GM23338 (cell line): ENCODE data around the gene MUL1. TPM values are rescaled to one million over a fixed set of nuclear protein-coding genes. Genes with fewer than 3 reads are reported as not detected.
A peak's percentile ranks its signal among the peaks of the same experiment; 100 is the strongest.

Experiments used
- ATAC-seq: fragments of 200-7000 bp; cut with Tn5 transposase; 3 replicates; pipeline ENCODE4 v1.9.1; 2020
- DNase-seq: peaks from one replicate; pipeline ENCODE4 v3.0.0-alpha.2; 2015; ENCODE audit warnings: low spot score
- H2AFZ ChIP-seq: fragments of 200-600 bp; sonication (generic); 2 replicates; pipeline ENCODE4 v1.8.0; 2016; ENCODE audit warnings: antibody characterized with exemption, mild to moderate bottlenecking, moderate library complexity
- H3F3A ChIP-seq: fragments of 200-600 bp; sonication (generic); replicated peaks from 2 replicates; pipeline ENCODE4 v1.8.0; 2017; ENCODE audit warnings: antibody characterized with exemption, mixed run types, low read depth
- H3K27ac ChIP-seq: fragments of 200-600 bp; sonication (generic); 2 replicates; pipeline ENCODE4 v1.6.1; 2016; ENCODE audit warnings: low read depth
- H3K27me3 ChIP-seq: fragments of 200-600 bp; sonication (generic); 2 replicates; pipeline ENCODE4 v1.8.0; 2016; ENCODE audit warnings: mild to moderate bottlenecking, mixed run types, moderate library complexity; ENCODE audit not compliant: insufficient read depth
- H3K36me3 ChIP-seq: fragments of 200-600 bp; sonication (generic); 2 replicates; pipeline ENCODE4 v1.8.0; 2016; ENCODE audit warnings: mild to moderate bottlenecking; ENCODE audit not compliant: insufficient read depth
- H3K4me1 ChIP-seq: fragments of 200-600 bp; sonication (generic); 2 replicates; pipeline ENCODE4 v1.8.0; 2016; ENCODE audit warnings: mild to moderate bottlenecking, moderate library complexity; ENCODE audit not compliant: insufficient read depth
- H3K4me2 ChIP-seq: fragments of 200-600 bp; sonication (generic); 2 replicates; pipeline ENCODE4 v1.7.1; 2017; ENCODE audit warnings: mixed run types
- H3K4me3 ChIP-seq: fragments of 200-600 bp; sonication (generic); 2 replicates; pipeline ENCODE4 v1.6.1; 2016; ENCODE audit warnings: mixed run types
- H3K79me2 ChIP-seq: fragments of 200-600 bp; sonication (generic); replicated peaks from 2 replicates; pipeline ENCODE4 v1.8.0; 2017; ENCODE audit warnings: mild to moderate bottlenecking; ENCODE audit not compliant: insufficient read depth
- H3K9me2 ChIP-seq: fragments of 200-600 bp; sonication (generic); 2 replicates; pipeline ENCODE4 v1.8.0; 2017; ENCODE audit not compliant: insufficient read depth
- H4K20me1 ChIP-seq: fragments of 200-600 bp; sonication (generic); replicated peaks from 2 replicates; pipeline ENCODE4 v1.8.0; 2017; ENCODE audit warnings: mild to moderate bottlenecking; ENCODE audit not compliant: insufficient read depth
- H3K27ac Mint-ChIP-seq: 2 replicates; pipeline ENCODE4 v1.8.0; 2020; ENCODE audit warnings: inconsistent platforms, mild to moderate bottlenecking, moderate library complexity, mixed read lengths
- H3K27me3 Mint-ChIP-seq: 3 replicates; pipeline ENCODE4 v1.8.0; 2022; ENCODE audit warnings: low read depth, mild to moderate bottlenecking, moderate library complexity, mixed read lengths, inconsistent platforms; ENCODE audit not compliant: insufficient read depth, poor library complexity
- H3K36me3 Mint-ChIP-seq: 3 replicates; pipeline ENCODE4 v1.8.0; 2021; ENCODE audit warnings: low read depth, mild to moderate bottlenecking, inconsistent platforms, moderate library complexity, mixed read lengths
- H3K4me1 Mint-ChIP-seq: 3 replicates; pipeline ENCODE4 v1.8.0; 2020; ENCODE audit warnings: mild to moderate bottlenecking, inconsistent platforms, mixed read lengths
- H3K4me3 Mint-ChIP-seq: 3 replicates; pipeline ENCODE4 v1.8.0; 2021; ENCODE audit warnings: moderate library complexity, mild to moderate bottlenecking, inconsistent platforms, mixed read lengths
- H3K9me3 Mint-ChIP-seq: 3 replicates; pipeline ENCODE4 v1.8.0; 2020; ENCODE audit warnings: moderate library complexity, mild to moderate bottlenecking, inconsistent platforms, mixed read lengths
- CREB1 ChIP-seq: fragments of 250-450 bp; sonication (Bioruptor Pico); IDR thresholded peaks from 2 replicates; pipeline ENCODE4 v1.5.0; 2020; ENCODE audit warnings: low read depth, mild to moderate bottlenecking, moderate library complexity
- CTCF ChIP-seq, 2 experiments: fragments of 200-600 bp in 1 of 2; sonication (generic) in 1 of 2; conservative IDR thresholded peaks; 2 replicates each; pipeline versions ENCODE4 v1.5.1 to v1.6.1; 2016 to 2017; ENCODE audit warnings: antibody characterized with exemption in 2 of 2, low read depth in 2 of 2, mild to moderate bottlenecking in 2 of 2, moderate library complexity in 1 of 2
- ETS1 ChIP-seq: IDR thresholded peaks from 2 replicates; pipeline ENCODE4 v1.6.1; 2016; ENCODE audit warnings: antibody characterized with exemption
- JUNB ChIP-seq: IDR thresholded peaks from one replicate; pipeline ENCODE4 v1.6.1; 2016; ENCODE audit warnings: antibody characterized with exemption; ENCODE audit not compliant: unreplicated experiment
- NANOG ChIP-seq: IDR thresholded peaks from 2 replicates; pipeline ENCODE4 v1.6.1; 2016; ENCODE audit warnings: antibody characterized with exemption, borderline replicate concordance
- POLR2AphosphoS5 ChIP-seq: IDR thresholded peaks from 2 replicates; pipeline ENCODE4 v1.6.1; 2016; ENCODE audit warnings: antibody characterized with exemption, low read depth
- STAT1 ChIP-seq: IDR thresholded peaks from one replicate; pipeline ENCODE4 v1.6.1; 2016; ENCODE audit warnings: antibody characterized with exemption; ENCODE audit not compliant: unreplicated experiment
- ZNF114 ChIP-seq: fragments of 250-450 bp; sonication (Bioruptor Pico); IDR thresholded peaks from 2 replicates; pipeline ENCODE4 v1.5.0; 2020; ENCODE audit warnings: mild to moderate bottlenecking, moderate library complexity
- ZNF331 ChIP-seq: fragments of 250-450 bp; sonication (Bioruptor Pico); IDR thresholded peaks from 2 replicates; pipeline ENCODE4 v1.5.0; 2020; ENCODE audit warnings: low read depth, mild to moderate bottlenecking, moderate library complexity
- ZNF462 ChIP-seq: fragments of 250-450 bp; sonication (Bioruptor Pico); IDR thresholded peaks from 2 replicates; pipeline ENCODE4 v1.5.0; 2020; ENCODE audit warnings: mild to moderate bottlenecking, moderate library complexity
- long read RNA-seq: library from polyadenylated mRNA; unstranded; transcript quantifications from one replicate; pipeline ENCODE4 v2.0.0, GENCODE V29; 2020; ENCODE audit not compliant: unreplicated experiment
- polyA plus RNA-seq: library from polyadenylated mRNA; unstranded; fragments of >200 nt; fragmentation: Nextera tagmentation; extraction: Ambion mirVana; gene quantifications from 2 replicates; pipeline ENCODE4 v1.2.1, GENCODE V29; 2016
- total RNA-seq: library from RNA; depleted of rRNA; stranded (reverse); fragments of >200 nt; shearing (Covaris generic); gene quantifications from 2 replicates; pipeline ENCODE4 v1.2.3, GENCODE V29; 2014; rRNA removed
- TF ChIP-seq, protein P1 (sequence below): IDR thresholded peaks from one replicate; pipeline ENCODE4 v1.6.1; 2018; ENCODE audit warnings: antibody characterized with exemption; ENCODE audit not compliant: unreplicated experiment

The MUL1 gene, protein sequence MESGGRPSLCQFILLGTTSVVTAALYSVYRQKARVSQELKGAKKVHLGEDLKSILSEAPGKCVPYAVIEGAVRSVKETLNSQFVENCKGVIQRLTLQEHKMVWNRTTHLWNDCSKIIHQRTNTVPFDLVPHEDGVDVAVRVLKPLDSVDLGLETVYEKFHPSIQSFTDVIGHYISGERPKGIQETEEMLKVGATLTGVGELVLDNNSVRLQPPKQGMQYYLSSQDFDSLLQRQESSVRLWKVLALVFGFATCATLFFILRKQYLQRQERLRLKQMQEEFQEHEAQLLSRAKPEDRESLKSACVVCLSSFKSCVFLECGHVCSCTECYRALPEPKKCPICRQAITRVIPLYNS
- total RNA-seq (23.7 and 26.2 TPM in 2 replicates), polyA plus RNA-seq (8.1 and 8.9 TPM in 2 replicates)
- long read RNA-seq, transcript MUL1-201 (4 exons, 2,438 nt), result major isoform, 10 of 16 reads
- long read RNA-seq, partial matches to known transcripts, result 0 of 16 reads
- long read RNA-seq, other reads (novel, unspliced or antisense), result 6 of 16 reads

GRCh38 chr1:20507564-20508410 is at the start of gene MUL1:
Gene MUL1 (minus strand): TSS chr1:20508151. CDS start chr1:20508024, 127 bp downstream.
- H3F3A ChIP-seq, result no peaks in the 10 kb centered on the region
- H3K4me1 ChIP-seq, result no peaks in the 10 kb centered on the region; the same call in 1 of the 2 replicates
- peak within 1 kb of the TSS; percentile 88 for H3K4me2 ChIP-seq
- H3K27me3 Mint-ChIP-seq, result peaks cover 7% of the 10 kb centered on the region
- peak within 1 kb of the TSS; percentile 90 for H3K27ac Mint-ChIP-seq
- no peaks in the 10 kb centered on the region for H3K36me3 ChIP-seq
- ATAC-seq (peak; percentile 98), DNase-seq (peak; percentile 98)
- H3K9me3 Mint-ChIP-seq, result no peaks in the 10 kb centered on the region
- H3K27ac ChIP-seq, result 0 out of 2 replicates have a peak within 1 kb of the TSS, but pooled peaks have one; percentile 45
- H3K4me1 Mint-ChIP-seq, result peaks cover 4% of the 10 kb centered on the region; the same call in 2 of the 3 replicates
- peak within 1 kb of the TSS; percentile 93 for H2AFZ ChIP-seq
- H3K4me3 Mint-ChIP-seq, result peak within 1 kb of the TSS; percentile 89
- no peaks in the 10 kb centered on the region for H3K27me3 ChIP-seq
- H3K9me2 ChIP-seq, result no peaks in the 10 kb centered on the region
- H3K79me2 ChIP-seq, result peaks cover 44% of the 10 kb centered on the region
- H4K20me1 ChIP-seq, result peaks cover 14% of the 10 kb centered on the region; the same call in 1 of the 2 replicates
- H3K36me3 Mint-ChIP-seq, result no peaks in the 10 kb centered on the region
- H3K4me3 ChIP-seq, result peak within 1 kb of the TSS; percentile 95
- TF ChIP-seq STAT1 (no peak), ETS1 (peak; percentile 94), ZNF114 (CRISPR knock-in tag) (no peak), JUNB (no peak), ZNF462 (CRISPR knock-in tag) (no peak), ZNF331 (no peak), CREB1 (peak; percentile 96), CTCF (conservative IDR thresholded peaks at IDR 0.05; ENCODE audit: low read depth in 2 of 2) (no peak), POLR2AphosphoS5 (peak; percentile 85), NANOG (no peak)
- TF ChIP-seq, protein P1, sequence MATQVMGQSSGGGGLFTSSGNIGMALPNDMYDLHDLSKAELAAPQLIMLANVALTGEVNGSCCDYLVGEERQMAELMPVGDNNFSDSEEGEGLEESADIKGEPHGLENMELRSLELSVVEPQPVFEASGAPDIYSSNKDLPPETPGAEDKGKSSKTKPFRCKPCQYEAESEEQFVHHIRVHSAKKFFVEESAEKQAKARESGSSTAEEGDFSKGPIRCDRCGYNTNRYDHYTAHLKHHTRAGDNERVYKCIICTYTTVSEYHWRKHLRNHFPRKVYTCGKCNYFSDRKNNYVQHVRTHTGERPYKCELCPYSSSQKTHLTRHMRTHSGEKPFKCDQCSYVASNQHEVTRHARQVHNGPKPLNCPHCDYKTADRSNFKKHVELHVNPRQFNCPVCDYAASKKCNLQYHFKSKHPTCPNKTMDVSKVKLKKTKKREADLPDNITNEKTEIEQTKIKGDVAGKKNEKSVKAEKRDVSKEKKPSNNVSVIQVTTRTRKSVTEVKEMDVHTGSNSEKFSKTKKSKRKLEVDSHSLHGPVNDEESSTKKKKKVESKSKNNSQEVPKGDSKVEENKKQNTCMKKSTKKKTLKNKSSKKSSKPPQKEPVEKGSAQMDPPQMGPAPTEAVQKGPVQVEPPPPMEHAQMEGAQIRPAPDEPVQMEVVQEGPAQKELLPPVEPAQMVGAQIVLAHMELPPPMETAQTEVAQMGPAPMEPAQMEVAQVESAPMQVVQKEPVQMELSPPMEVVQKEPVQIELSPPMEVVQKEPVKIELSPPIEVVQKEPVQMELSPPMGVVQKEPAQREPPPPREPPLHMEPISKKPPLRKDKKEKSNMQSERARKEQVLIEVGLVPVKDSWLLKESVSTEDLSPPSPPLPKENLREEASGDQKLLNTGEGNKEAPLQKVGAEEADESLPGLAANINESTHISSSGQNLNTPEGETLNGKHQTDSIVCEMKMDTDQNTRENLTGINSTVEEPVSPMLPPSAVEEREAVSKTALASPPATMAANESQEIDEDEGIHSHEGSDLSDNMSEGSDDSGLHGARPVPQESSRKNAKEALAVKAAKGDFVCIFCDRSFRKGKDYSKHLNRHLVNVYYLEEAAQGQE, result peak; percentile 41
